Ishikawa (cell line): ENCODE results near the gene POMT2.

Experiments used
- CEBPB ChIP-seq: IDR thresholded peaks from 2 replicates; pipeline ENCODE4 v1.6.1; 2012
- CREB1 ChIP-seq: IDR thresholded peaks from 2 replicates; pipeline ENCODE4 v1.6.1; 2012; ENCODE audit warnings: low read depth
- EGR1 ChIP-seq: IDR thresholded peaks from 2 replicates; pipeline ENCODE4 v1.6.1; 2012
- EP300 ChIP-seq: IDR thresholded peaks from 2 replicates; pipeline ENCODE4 v1.6.1; 2012; ENCODE audit warnings: borderline replicate concordance
- FOXM1 ChIP-seq: IDR thresholded peaks from 2 replicates; pipeline ENCODE4 v1.6.1; 2012; ENCODE audit warnings: low read depth, borderline replicate concordance
- NFIC ChIP-seq: IDR thresholded peaks from 2 replicates; pipeline ENCODE4 v1.6.1; 2012
- RAD21 ChIP-seq: IDR thresholded peaks from 2 replicates; pipeline ENCODE4 v1.6.1; 2012; ENCODE audit warnings: low read depth
- TAF1 ChIP-seq: IDR thresholded peaks from 2 replicates; pipeline ENCODE4 v1.6.1; 2012; ENCODE audit warnings: low read depth, mild to moderate bottlenecking
- TCF12 ChIP-seq: IDR thresholded peaks from 2 replicates; pipeline ENCODE4 v1.6.1; 2012; ENCODE audit warnings: low read depth
- TEAD4 ChIP-seq: IDR thresholded peaks from 2 replicates; pipeline ENCODE4 v1.6.1; 2012
- YY1 ChIP-seq: IDR thresholded peaks from 2 replicates; pipeline ENCODE4 v1.6.1; 2012; ENCODE audit warnings: low read depth
- ZBTB7A ChIP-seq: IDR thresholded peaks from 2 replicates; pipeline ENCODE4 v1.6.1; 2012; ENCODE audit warnings: low read depth
- TF ChIP-seq, protein P1 (sequence below): IDR thresholded peaks from 2 replicates; pipeline ENCODE4 v1.6.1; 2012; ENCODE audit warnings: low read depth, mild to moderate bottlenecking
- TF ChIP-seq, protein P2 (sequence below): IDR thresholded peaks from 2 replicates; pipeline ENCODE4 v1.6.1; 2012
- TF ChIP-seq, protein P3 (sequence below): IDR thresholded peaks from 2 replicates; pipeline ENCODE4 v1.6.1; 2012

POMT2 gene

GRCh38 chr14:77323571-77323970 is 2.9 kb upstream of the POMT2 start:
- TF ChIP-seq YY1 (no peak), NFIC (no peak), CREB1 (no peak), RAD21 (no peak), TAF1 (no peak), ZBTB7A (no peak), TEAD4 (no peak), CEBPB (no peak), TCF12 (no peak), FOXM1 (no peak), EP300 (no peak), EGR1 (no peak)
- TF ChIP-seq, protein P1, sequence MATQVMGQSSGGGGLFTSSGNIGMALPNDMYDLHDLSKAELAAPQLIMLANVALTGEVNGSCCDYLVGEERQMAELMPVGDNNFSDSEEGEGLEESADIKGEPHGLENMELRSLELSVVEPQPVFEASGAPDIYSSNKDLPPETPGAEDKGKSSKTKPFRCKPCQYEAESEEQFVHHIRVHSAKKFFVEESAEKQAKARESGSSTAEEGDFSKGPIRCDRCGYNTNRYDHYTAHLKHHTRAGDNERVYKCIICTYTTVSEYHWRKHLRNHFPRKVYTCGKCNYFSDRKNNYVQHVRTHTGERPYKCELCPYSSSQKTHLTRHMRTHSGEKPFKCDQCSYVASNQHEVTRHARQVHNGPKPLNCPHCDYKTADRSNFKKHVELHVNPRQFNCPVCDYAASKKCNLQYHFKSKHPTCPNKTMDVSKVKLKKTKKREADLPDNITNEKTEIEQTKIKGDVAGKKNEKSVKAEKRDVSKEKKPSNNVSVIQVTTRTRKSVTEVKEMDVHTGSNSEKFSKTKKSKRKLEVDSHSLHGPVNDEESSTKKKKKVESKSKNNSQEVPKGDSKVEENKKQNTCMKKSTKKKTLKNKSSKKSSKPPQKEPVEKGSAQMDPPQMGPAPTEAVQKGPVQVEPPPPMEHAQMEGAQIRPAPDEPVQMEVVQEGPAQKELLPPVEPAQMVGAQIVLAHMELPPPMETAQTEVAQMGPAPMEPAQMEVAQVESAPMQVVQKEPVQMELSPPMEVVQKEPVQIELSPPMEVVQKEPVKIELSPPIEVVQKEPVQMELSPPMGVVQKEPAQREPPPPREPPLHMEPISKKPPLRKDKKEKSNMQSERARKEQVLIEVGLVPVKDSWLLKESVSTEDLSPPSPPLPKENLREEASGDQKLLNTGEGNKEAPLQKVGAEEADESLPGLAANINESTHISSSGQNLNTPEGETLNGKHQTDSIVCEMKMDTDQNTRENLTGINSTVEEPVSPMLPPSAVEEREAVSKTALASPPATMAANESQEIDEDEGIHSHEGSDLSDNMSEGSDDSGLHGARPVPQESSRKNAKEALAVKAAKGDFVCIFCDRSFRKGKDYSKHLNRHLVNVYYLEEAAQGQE: no peak
- TF ChIP-seq, protein P2, sequence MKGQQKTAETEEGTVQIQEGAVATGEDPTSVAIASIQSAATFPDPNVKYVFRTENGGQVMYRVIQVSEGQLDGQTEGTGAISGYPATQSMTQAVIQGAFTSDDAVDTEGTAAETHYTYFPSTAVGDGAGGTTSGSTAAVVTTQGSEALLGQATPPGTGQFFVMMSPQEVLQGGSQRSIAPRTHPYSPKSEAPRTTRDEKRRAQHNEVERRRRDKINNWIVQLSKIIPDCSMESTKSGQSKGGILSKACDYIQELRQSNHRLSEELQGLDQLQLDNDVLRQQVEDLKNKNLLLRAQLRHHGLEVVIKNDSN: no peak
- TF ChIP-seq, protein P3, sequence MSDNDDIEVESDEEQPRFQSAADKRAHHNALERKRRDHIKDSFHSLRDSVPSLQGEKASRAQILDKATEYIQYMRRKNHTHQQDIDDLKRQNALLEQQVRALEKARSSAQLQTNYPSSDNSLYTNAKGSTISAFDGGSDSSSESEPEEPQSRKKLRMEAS: no peak

GRCh38 chr14:77322951-77323350 is 2.3 kb upstream of the POMT2 start:
- no peak for TF ChIP-seq CREB1
- no peak for TF ChIP-seq EP300
- TF ChIP-seq, protein P3: no peak
- TF ChIP-seq EGR1: no peak
- TF ChIP-seq NFIC: no peak
- TF ChIP-seq ZBTB7A: no peak
- TF ChIP-seq, protein P2: no peak
- no peak for TF ChIP-seq RAD21
- TF ChIP-seq TCF12: no peak
- TF ChIP-seq CEBPB: no peak
- TF ChIP-seq TAF1: no peak
- no peak for TF ChIP-seq TEAD4

DNA sequence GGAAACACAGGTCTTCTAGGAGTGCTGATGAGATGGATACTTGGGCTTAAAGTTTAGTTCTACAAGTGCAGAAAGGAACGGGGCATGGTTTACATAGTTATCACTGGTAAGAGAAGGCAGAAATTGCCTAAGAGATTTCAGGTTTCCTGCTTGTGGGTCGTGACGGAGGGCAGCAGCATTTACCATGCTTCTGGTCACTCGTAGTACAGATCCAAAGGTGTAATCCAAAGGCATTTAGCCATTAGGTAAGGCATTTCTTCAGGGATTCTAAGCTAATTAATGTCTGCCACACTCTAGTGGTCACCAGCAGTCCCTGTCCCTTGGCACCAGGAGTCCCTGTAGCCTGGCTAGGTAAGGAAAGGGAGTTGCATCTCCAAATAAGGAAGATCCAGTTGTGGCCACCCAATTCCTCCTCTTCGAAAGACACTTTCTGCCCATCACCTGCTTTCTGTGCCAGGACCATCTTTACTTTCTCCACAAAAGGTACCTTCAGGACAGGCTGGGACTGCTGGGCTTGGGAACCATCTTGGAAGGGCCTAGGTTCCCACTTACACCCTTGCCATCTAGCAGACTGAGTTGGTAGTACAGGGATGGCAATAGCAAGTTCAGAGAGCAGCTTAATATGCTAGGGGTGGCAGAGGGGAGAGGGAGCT is 1.7 kb upstream of the POMT2 start:
- TF ChIP-seq RAD21 (no peak), TAF1 (no peak), CREB1 (no peak), YY1 (no peak)

- no peak for TF ChIP-seq RAD21
- no peak for TF ChIP-seq TAF1
- no peak for TF ChIP-seq EP300
- TF ChIP-seq EGR1: no peak
- TF ChIP-seq NFIC: no peak
- no peak for TF ChIP-seq CEBPB
- TF ChIP-seq CREB1: no peak
Measured at GRCh38 chr14:77319422-77319821, 1.3 kb downstream of the POMT2 start.

- TF ChIP-seq, protein P2: no peak
- TF ChIP-seq ZBTB7A (no peak), TCF12 (no peak), TEAD4 (no peak)
Measured at GRCh38 chr14:77318006-77318553, 2.6 kb downstream of the POMT2 start.

- TF ChIP-seq FOXM1 (no peak), EGR1 (no peak), TCF12 (no peak), TAF1 (no peak), CEBPB (no peak), ZBTB7A (no peak), YY1 (no peak), CREB1 (no peak), EP300 (no peak), RAD21 (no peak), NFIC (no peak), TEAD4 (no peak)
- TF ChIP-seq, protein P1: no peak
- TF ChIP-seq, protein P3: no peak
- TF ChIP-seq, protein P2: no peak
Measured at GRCh38 chr14:77316872-77317301, 3.8 kb downstream of the POMT2 start.
